Mesendoderm (in vitro differentiated cells): ENCODE measurements around the gene HABP4.

Experiments
- DNase-seq: peaks from one replicate; pipeline ENCODE4 v3.0.0; 2013
- H2AK5ac ChIP-seq: 2 replicates; pipeline ENCODE4 v1.6.1; 2013; ENCODE audit warnings: low read length, inconsistent platforms
- H2BK120ac ChIP-seq: 2 replicates; pipeline ENCODE4 v1.6.1; 2013; ENCODE audit warnings: low read depth, mild to moderate bottlenecking, low read length, moderate library complexity, mixed read lengths
- H2BK15ac ChIP-seq: replicated peaks from 2 replicates; pipeline ENCODE4 v1.6.1; 2013; ENCODE audit warnings: low read depth, mild to moderate bottlenecking, moderate library complexity
- H2BK5ac ChIP-seq: 2 replicates; pipeline ENCODE4 v1.6.1; 2013; ENCODE audit warnings: low read length, inconsistent platforms
- H3K18ac ChIP-seq: 2 replicates; pipeline ENCODE4 v1.6.1; 2013; ENCODE audit warnings: mild to moderate bottlenecking, low read length, mixed read lengths
- H3K23ac ChIP-seq: one replicate; pipeline ENCODE4 v1.6.1; 2013; ENCODE audit warnings: low read length
- H3K27ac ChIP-seq: 2 replicates; pipeline ENCODE4 v1.5.1; 2013; ENCODE audit warnings: low read depth, mild to moderate bottlenecking, inconsistent platforms, low read length, moderate library complexity
- H3K27me3 ChIP-seq: 2 replicates; pipeline ENCODE4 v1.6.1; 2013; ENCODE audit warnings: low read length, control low read depth, mild to moderate bottlenecking, inconsistent platforms; ENCODE audit not compliant: insufficient read depth, poor library complexity
- H3K36me3 ChIP-seq: 2 replicates; pipeline ENCODE4 v1.6.1; 2013; ENCODE audit warnings: low read length, inconsistent platforms; ENCODE audit not compliant: control insufficient read depth, insufficient read depth
- H3K4ac ChIP-seq: one replicate; pipeline ENCODE4 v1.6.1; 2013; ENCODE audit warnings: low read depth, mild to moderate bottlenecking, low read length, moderate library complexity
- H3K4me1 ChIP-seq: 2 replicates; pipeline ENCODE4 v1.6.1; 2013; ENCODE audit warnings: low read depth, low read length, inconsistent platforms; ENCODE audit not compliant: control insufficient read depth
- H3K4me2 ChIP-seq: 2 replicates; pipeline ENCODE4 v1.6.1; 2013; ENCODE audit warnings: low read length
- H3K4me3 ChIP-seq: 2 replicates; pipeline ENCODE4 v1.5.1; 2013; ENCODE audit warnings: mild to moderate bottlenecking, low read length
- H3K56ac ChIP-seq: one replicate; pipeline ENCODE4 v1.6.1; 2013; ENCODE audit warnings: low read length
- H3K79me1 ChIP-seq: 2 replicates; pipeline ENCODE4 v1.6.1; 2013; ENCODE audit warnings: low read length, inconsistent platforms
- H3K79me2 ChIP-seq: 2 replicates; pipeline ENCODE4 v1.6.1; 2013; ENCODE audit warnings: mild to moderate bottlenecking, low read length; ENCODE audit not compliant: control insufficient read depth, insufficient read depth
- H3K9ac ChIP-seq: 2 replicates; pipeline ENCODE4 v1.6.1; 2013; ENCODE audit warnings: low read length, inconsistent platforms
- H4K5ac ChIP-seq: one replicate; pipeline ENCODE4 v1.6.1; 2013; ENCODE audit warnings: low read length
- H4K8ac ChIP-seq: one replicate; pipeline ENCODE4 v1.6.1; 2013; ENCODE audit warnings: low read depth, mild to moderate bottlenecking, control low read depth, low read length, moderate library complexity
- WGBS: extraction: QIAGEN DNeasy Blood & Tissue Kit; methylation state at CpG from one replicate; pipeline ENCODE4 v1.1.7; 2013; ENCODE audit warnings: low lambda C conversion rate, missing lambda C conversion rate; ENCODE audit not compliant: insufficient coverage; ENCODE audit errors: extremely low coverage; 5-methylcytosine and 5-hydroxymethylcytosine counted together

The HABP4 gene

GRCh38 chr9:96489482-96489979 is 39.6 kb downstream of the HABP4 start:
- Histone ChIP-seq H2BK15ac (no peak overlapping the region), H3K27me3 (no peaks in the 10 kb centered on the region), H3K27ac (no peak overlapping the region), H3K56ac (no peak overlapping the region), H3K4me3 (no peak overlapping the region), H3K18ac (no peak overlapping the region), H3K23ac (no peak overlapping the region), H3K4me2 (no peak overlapping the region), H3K79me1 (no peaks in the 10 kb centered on the region), H3K79me2 (no peaks in the 10 kb centered on the region), H3K4ac (no peak overlapping the region), H3K36me3 (peaks cover 9% of the 10 kb centered on the region), H3K4me1 (no peaks in the 10 kb centered on the region), H2AK5ac (no peak overlapping the region), H4K5ac (no peak overlapping the region), H2BK5ac (no peak overlapping the region), H2BK120ac (no peak overlapping the region), H3K9ac (no peak overlapping the region), H4K8ac (no peak overlapping the region)
- WGBS, result no CpG with 5 or more reads among the region's 12 CpGs
- no peak for DNase-seq

- Histone ChIP-seq H3K79me1 (no peaks in the 10 kb centered on the region), H3K4ac (no peak overlapping the region), H2AK5ac (no peak overlapping the region), H3K27ac (no peak overlapping the region), H4K8ac (no peak overlapping the region), H3K18ac (no peak overlapping the region), H3K4me2 (no peak overlapping the region), H3K9ac (no peak overlapping the region), H2BK15ac (no peak overlapping the region), H3K27me3 (no peaks in the 10 kb centered on the region), H3K56ac (no peak overlapping the region), H3K79me2 (no peaks in the 10 kb centered on the region), H3K23ac (no peak overlapping the region), H3K4me1 (no peaks in the 10 kb centered on the region), H4K5ac (no peak overlapping the region), H3K36me3 (peaks cover 9% of the 10 kb centered on the region), H3K4me3 (no peak overlapping the region), H2BK120ac (no peak overlapping the region), H2BK5ac (no peak overlapping the region)
- WGBS, result no CpG with 5 or more reads among the region's 10 CpGs
- no peak for DNase-seq
These were observed 40.6 kb downstream of the HABP4 start for GRCh38 chr9:96490534-96491078.

DNA sequence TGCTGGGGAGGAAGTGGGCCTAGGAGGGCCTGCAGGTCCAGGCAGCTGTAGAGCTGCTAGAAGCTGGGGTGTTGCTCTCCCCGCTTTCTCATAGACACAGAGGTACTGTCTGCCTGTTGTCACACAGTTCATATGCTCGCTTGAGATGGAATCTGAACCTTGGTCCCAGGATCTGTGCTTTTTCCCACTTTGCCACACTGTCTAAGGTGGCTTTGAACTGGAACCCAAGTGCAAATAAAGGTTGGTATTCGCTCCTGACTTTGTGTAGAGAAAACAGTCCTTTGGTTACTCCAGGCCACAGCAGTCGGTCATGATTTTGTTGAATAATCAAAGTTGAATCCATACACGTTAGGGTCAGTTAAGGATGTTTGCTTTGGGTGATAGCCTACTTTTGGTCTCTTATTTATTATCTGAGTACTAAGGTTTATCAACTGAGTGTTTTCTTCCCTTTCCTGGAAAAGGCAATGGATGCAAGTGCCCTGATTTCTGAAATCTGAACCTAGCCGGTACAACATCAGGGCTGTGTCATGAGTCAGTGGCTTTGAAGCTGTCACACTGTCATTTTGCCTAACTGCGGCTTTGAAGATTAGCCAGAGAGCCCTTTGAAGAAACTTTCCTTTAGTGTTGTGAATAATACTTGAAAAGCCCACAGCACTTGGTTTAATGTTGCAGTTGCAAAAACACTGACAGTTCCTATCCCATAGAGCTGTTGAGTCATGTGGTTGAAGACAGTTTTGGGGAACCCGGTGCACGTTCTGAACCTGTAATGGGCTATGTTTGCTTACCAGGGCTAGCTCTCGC is 41.3 kb downstream of the HABP4 start:
- Histone ChIP-seq H3K27ac (no peak overlapping the region), H3K4ac (no peak overlapping the region), H4K8ac (no peak overlapping the region), H2BK5ac (no peak overlapping the region), H2AK5ac (no peak overlapping the region), H3K79me1 (no peaks in the 10 kb centered on the region), H2BK120ac (no peak overlapping the region), H2BK15ac (no peak overlapping the region), H3K4me3 (no peak overlapping the region), H3K23ac (no peak overlapping the region), H3K4me2 (no peak overlapping the region), H4K5ac (no peak overlapping the region), H3K18ac (no peak overlapping the region), H3K27me3 (no peaks in the 10 kb centered on the region), H3K9ac (no peak overlapping the region), H3K56ac (no peak overlapping the region), H3K4me1 (no peaks in the 10 kb centered on the region), H3K36me3 (peaks cover 9% of the 10 kb centered on the region), H3K79me2 (no peaks in the 10 kb centered on the region)
- WGBS, result no CpG with 5 or more reads among the region's 10 CpGs
- DNase-seq, result no peak

- H2AK5ac ChIP-seq, result no peak overlapping the region
- H3K27ac ChIP-seq, result no peak overlapping the region
- H3K4me1 ChIP-seq, result no peaks in the 10 kb centered on the region
- no peaks in the 10 kb centered on the region for H3K79me1 ChIP-seq
- H3K9ac ChIP-seq, result no peak overlapping the region
- H3K18ac ChIP-seq, result no peak overlapping the region
- no peak overlapping the region for H3K23ac ChIP-seq
- no peak overlapping the region for H2BK15ac ChIP-seq
- H3K4me3 ChIP-seq, result no peak overlapping the region
- H3K36me3 ChIP-seq, result peaks cover 9% of the 10 kb centered on the region
- no CpG with 5 or more reads among the region's 17 CpGs for whole genome bisulfite sequencing
- H3K79me2 ChIP-seq, result no peaks in the 10 kb centered on the region
- no peak overlapping the region for H3K56ac ChIP-seq
- H2BK5ac ChIP-seq, result no peak overlapping the region
- no peak for DNase-seq
- H3K27me3 ChIP-seq, result no peaks in the 10 kb centered on the region
- no peak overlapping the region for H3K4me2 ChIP-seq
- no peak overlapping the region for H4K5ac ChIP-seq
- no peak overlapping the region for H3K4ac ChIP-seq
- no peak overlapping the region for H2BK120ac ChIP-seq
- no peak overlapping the region for H4K8ac ChIP-seq
These were observed 42.0 kb downstream of the HABP4 start for GRCh38 chr9:96491880-96492525.

GRCh38 chr9:96492993-96493531 is 43.1 kb downstream of the HABP4 start:
- Histone ChIP-seq H3K79me1 (no peaks in the 10 kb centered on the region), H3K4me2 (no peak overlapping the region), H3K56ac (no peak overlapping the region), H3K4ac (no peak overlapping the region), H2BK15ac (no peak overlapping the region), H2BK5ac (no peak overlapping the region), H3K23ac (no peak overlapping the region), H3K27ac (no peak overlapping the region), H4K8ac (no peak overlapping the region), H2BK120ac (no peak overlapping the region), H3K79me2 (no peaks in the 10 kb centered on the region), H3K4me3 (no peak overlapping the region), H3K4me1 (no peaks in the 10 kb centered on the region), H3K18ac (no peak overlapping the region), H3K9ac (no peak overlapping the region), H2AK5ac (no peak overlapping the region), H3K36me3 (peaks cover 9% of the 10 kb centered on the region), H3K27me3 (no peaks in the 10 kb centered on the region), H4K5ac (no peak overlapping the region)
- DNase-seq, result no peak
- WGBS, result no CpG with 5 or more reads among the region's 12 CpGs
